ENCODE results near the gene CLPTM1L.

Gene CLPTM1L

DNA sequence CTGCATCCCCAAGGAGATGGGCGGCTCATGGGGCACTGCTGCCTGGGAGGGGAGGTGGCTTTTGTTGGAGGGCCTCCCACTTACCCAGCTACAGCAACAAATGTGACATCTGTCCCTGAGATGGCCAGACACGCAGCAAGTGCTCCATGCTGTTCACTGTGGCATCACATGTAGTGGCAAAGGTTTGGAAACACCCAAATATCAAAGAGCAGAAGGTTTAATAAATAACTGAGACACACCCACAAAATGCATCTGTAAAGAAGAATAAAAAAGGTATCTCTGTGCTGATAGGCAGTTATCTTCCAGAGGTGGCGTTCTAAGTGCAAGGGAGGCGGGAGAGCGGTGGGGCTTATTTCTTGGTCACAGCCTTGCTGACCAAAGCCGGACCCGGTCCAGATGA, 23.3 kb upstream of the CLPTM1L start:
- H3K9me3 ChIP-seq (ENCODE audit: control insufficient read depth, insufficient read depth, low read depth, low read length) = no peaks in the 10 kb centered on the region
- TF ChIP-seq ZNF701 (tag by site-specific recombination; IDR thresholded peaks at IDR 0.05) (no peak), ZNF157 (tag by site-specific recombination; IDR thresholded peaks at IDR 0.05) (no peak)
- no peaks in the 10 kb centered on the region for H3K36me3 ChIP-seq (ENCODE audit: control insufficient read depth in 2 of 2, insufficient read depth in 1 of 2, low read length in 2 of 2)
- H3K4me3 ChIP-seq (ENCODE audit: low read depth, low read length) = no peak overlapping the region
- H3K4me1 ChIP-seq (ENCODE audit: control insufficient read depth, insufficient read depth, low read length) = no peaks in the 10 kb centered on the region
- CTCF ChIA-PET = interaction anchor here (0.8 to 1.3 kb wide), 2 partner anchors 12 to 65 kb away, joined by 3 to 7 read pairs; no protein-coding TSS in a partner anchor
- POLR2A ChIA-PET = no interaction called here
- H3K27ac ChIP-seq (ENCODE audit: extremely low read depth, low read depth, low read length) = no peak overlapping the region

DNA sequence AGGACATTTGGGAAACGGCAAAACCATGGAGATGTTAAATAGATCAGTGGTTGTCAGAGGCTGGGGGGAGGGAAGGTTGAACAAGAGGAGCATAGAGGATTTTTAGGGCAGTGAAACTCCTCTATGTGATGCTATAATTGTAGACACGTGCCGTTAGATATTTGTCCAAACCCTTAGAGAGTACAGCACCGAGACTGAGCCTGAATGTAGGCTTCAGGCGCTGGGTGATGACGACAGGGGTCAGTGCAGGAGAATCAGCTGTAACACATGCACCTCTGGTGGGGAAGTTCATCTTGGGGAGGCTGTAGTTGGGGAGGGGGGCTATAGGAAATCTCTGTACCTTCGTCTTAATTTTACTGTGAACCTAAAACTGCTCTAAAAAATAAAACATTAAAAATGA, 22.2 kb upstream of the CLPTM1L start:
- TF ChIP-seq ZBTB1 (tag by site-specific recombination; IDR thresholded peaks at IDR 0.05) = no peak
- TF ChIP-seq ZNF202 (tag by site-specific recombination; IDR thresholded peaks at IDR 0.05; ENCODE audit: borderline replicate concordance) = no peak
- TF ChIP-seq ZSCAN23 (tag by site-specific recombination; IDR thresholded peaks at IDR 0.05) = no peak
- no peak for TF ChIP-seq ZNF16 (tag by site-specific recombination; IDR thresholded peaks at IDR 0.05; ENCODE audit: low read depth)
- TF ChIP-seq ZNF585B (tag by site-specific recombination; IDR thresholded peaks at IDR 0.05) = no peak
- ChIA-PET CTCF (interaction anchor here (0.6 to 1.3 kb wide), 2 partner anchors 13 to 238 kb away, joined by 3 to 7 read pairs; no protein-coding TSS in a partner anchor), POLR2A (no interaction called here)
- H3K27ac ChIP-seq (ENCODE audit: extremely low read depth, low read depth, low read length) = no peak overlapping the region
- H3K4me1 ChIP-seq (ENCODE audit: control insufficient read depth, insufficient read depth, low read length) = no peaks in the 10 kb centered on the region
- H3K36me3 ChIP-seq (ENCODE audit: control insufficient read depth in 2 of 2, insufficient read depth in 1 of 2, low read length in 2 of 2) = no peaks in the 10 kb centered on the region
- no peak overlapping the region for H3K4me3 ChIP-seq (ENCODE audit: low read depth, low read length)
- no peaks in the 10 kb centered on the region for H3K9me3 ChIP-seq (ENCODE audit: control insufficient read depth, insufficient read depth, low read depth, low read length)

DNA sequence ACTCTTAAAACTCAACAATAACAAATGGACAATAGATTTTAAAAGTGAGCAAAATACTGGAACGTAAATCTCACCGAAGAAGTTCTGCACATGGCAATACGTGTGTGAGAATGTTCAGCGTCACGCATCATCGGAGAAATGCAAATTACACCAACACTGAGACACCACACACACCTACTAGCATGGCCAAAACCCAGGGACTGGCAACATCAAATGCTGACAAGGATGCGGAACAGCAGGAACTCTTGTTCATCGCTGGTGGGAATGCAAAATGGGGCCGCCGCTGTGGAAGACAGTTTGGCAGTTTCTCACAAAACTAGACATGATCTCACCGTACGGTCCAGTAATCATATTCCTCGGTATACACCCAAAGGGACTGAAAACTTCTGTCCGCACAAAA, 21.6 kb upstream of the CLPTM1L start:
- CTCF ChIA-PET = interaction anchor here (1.3 kb wide), 1 partner anchor 13 kb away, joined by 7 read pairs; no protein-coding TSS in a partner anchor
- TF ChIP-seq GLI4 (tag by site-specific recombination; IDR thresholded peaks at IDR 0.05) = no peak
- TF ChIP-seq, protein P1, sequence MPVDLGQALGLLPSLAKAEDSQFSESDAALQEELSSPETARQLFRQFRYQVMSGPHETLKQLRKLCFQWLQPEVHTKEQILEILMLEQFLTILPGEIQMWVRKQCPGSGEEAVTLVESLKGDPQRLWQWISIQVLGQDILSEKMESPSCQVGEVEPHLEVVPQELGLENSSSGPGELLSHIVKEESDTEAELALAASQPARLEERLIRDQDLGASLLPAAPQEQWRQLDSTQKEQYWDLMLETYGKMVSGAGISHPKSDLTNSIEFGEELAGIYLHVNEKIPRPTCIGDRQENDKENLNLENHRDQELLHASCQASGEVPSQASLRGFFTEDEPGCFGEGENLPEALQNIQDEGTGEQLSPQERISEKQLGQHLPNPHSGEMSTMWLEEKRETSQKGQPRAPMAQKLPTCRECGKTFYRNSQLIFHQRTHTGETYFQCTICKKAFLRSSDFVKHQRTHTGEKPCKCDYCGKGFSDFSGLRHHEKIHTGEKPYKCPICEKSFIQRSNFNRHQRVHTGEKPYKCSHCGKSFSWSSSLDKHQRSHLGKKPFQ (tag by site-specific recombination; IDR thresholded peaks at IDR 0.05) = no peak
- no peak for TF ChIP-seq ZBTB1 (tag by site-specific recombination; IDR thresholded peaks at IDR 0.05)
- TF ChIP-seq, protein P2, sequence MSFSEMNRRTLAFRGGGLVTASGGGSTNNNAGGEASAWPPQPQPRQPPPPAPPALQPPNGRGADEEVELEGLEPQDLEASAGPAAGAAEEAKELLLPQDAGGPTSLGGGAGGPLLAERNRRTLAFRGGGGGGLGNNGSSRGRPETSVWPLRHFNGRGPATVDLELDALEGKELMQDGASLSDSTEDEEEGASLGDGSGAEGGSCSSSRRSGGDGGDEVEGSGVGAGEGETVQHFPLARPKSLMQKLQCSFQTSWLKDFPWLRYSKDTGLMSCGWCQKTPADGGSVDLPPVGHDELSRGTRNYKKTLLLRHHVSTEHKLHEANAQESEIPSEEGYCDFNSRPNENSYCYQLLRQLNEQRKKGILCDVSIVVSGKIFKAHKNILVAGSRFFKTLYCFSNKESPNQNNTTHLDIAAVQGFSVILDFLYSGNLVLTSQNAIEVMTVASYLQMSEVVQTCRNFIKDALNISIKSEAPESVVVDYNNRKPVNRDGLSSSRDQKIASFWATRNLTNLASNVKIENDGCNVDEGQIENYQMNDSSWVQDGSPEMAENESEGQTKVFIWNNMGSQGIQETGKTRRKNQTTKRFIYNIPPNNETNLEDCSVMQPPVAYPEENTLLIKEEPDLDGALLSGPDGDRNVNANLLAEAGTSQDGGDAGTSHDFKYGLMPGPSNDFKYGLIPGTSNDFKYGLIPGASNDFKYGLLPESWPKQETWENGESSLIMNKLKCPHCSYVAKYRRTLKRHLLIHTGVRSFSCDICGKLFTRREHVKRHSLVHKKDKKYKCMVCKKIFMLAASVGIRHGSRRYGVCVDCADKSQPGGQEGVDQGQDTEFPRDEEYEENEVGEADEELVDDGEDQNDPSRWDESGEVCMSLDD (tag by site-specific recombination; IDR thresholded peaks at IDR 0.05) = no peak
- no peak for TF ChIP-seq ZNF558 (tag by site-specific recombination; IDR thresholded peaks at IDR 0.05)
- TF ChIP-seq, protein P3, sequence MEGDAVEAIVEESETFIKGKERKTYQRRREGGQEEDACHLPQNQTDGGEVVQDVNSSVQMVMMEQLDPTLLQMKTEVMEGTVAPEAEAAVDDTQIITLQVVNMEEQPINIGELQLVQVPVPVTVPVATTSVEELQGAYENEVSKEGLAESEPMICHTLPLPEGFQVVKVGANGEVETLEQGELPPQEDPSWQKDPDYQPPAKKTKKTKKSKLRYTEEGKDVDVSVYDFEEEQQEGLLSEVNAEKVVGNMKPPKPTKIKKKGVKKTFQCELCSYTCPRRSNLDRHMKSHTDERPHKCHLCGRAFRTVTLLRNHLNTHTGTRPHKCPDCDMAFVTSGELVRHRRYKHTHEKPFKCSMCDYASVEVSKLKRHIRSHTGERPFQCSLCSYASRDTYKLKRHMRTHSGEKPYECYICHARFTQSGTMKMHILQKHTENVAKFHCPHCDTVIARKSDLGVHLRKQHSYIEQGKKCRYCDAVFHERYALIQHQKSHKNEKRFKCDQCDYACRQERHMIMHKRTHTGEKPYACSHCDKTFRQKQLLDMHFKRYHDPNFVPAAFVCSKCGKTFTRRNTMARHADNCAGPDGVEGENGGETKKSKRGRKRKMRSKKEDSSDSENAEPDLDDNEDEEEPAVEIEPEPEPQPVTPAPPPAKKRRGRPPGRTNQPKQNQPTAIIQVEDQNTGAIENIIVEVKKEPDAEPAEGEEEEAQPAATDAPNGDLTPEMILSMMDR (tag by site-specific recombination; IDR thresholded peaks at IDR 0.05) = no peak
- TF ChIP-seq OVOL3 (tag by site-specific recombination; IDR thresholded peaks at IDR 0.05) = no peak
- TF ChIP-seq ZNF140 (tag by site-specific recombination; IDR thresholded peaks at IDR 0.05) = no peak
- TF ChIP-seq ZNF530 (tag by site-specific recombination; IDR thresholded peaks at IDR 0.05; ENCODE audit: low read depth) = no peak
- TF ChIP-seq GLIS2 (tag by site-specific recombination; IDR thresholded peaks at IDR 0.05) = no peak
- TF ChIP-seq ZNF211 (tag by site-specific recombination; IDR thresholded peaks at IDR 0.05; ENCODE audit: low read depth) = no peak
- TF ChIP-seq ZIC2 (tag by site-specific recombination; IDR thresholded peaks at IDR 0.05) = no peak
- TF ChIP-seq FEZF1 (tag by site-specific recombination; IDR thresholded peaks at IDR 0.05) = no peak
- TF ChIP-seq ZNF146 (tag by site-specific recombination; IDR thresholded peaks at IDR 0.05) = no peak
- no peak for TF ChIP-seq KLF9 (tag by site-specific recombination; IDR thresholded peaks at IDR 0.05; ENCODE audit: low read depth)
- no peak for TF ChIP-seq GFI1B (tag by site-specific recombination; IDR thresholded peaks at IDR 0.05)
- no peak for TF ChIP-seq ZNF155 (tag by site-specific recombination; IDR thresholded peaks at IDR 0.05)
- TF ChIP-seq ZSCAN16 (tag by site-specific recombination; IDR thresholded peaks at IDR 0.05) = no peak
- Histone ChIP-seq H3K36me3 (ENCODE audit: control insufficient read depth in 2 of 2, insufficient read depth in 1 of 2, low read length in 2 of 2) (no peaks in the 10 kb centered on the region), H3K9me3 (ENCODE audit: control insufficient read depth, insufficient read depth, low read depth, low read length) (no peaks in the 10 kb centered on the region), H3K4me3 (ENCODE audit: low read depth, low read length) (no peak overlapping the region), H3K27ac (ENCODE audit: extremely low read depth, low read depth, low read length) (no peak overlapping the region), H3K4me1 (ENCODE audit: control insufficient read depth, insufficient read depth, low read length) (no peaks in the 10 kb centered on the region)
- POLR2A ChIA-PET = no interaction called here

Measured in HEK293 (cell line).